ENCODE results near the gene C14orf180.
"Not testable (repeated sequence)": the region's sequence is repeated elsewhere in the genome, so short reads cannot be mapped to it uniquely, and the experiment has no call there.

The C14orf180 gene

GRCh38 chr14:104562606-104563005 is 17.0 kb upstream of the C14orf180 start:
- no peak for DNase-seq

- no peak for DNase-seq
Measured at GRCh38 chr14:104563191-104563741, 16.3 kb upstream of the C14orf180 start.

DNA sequence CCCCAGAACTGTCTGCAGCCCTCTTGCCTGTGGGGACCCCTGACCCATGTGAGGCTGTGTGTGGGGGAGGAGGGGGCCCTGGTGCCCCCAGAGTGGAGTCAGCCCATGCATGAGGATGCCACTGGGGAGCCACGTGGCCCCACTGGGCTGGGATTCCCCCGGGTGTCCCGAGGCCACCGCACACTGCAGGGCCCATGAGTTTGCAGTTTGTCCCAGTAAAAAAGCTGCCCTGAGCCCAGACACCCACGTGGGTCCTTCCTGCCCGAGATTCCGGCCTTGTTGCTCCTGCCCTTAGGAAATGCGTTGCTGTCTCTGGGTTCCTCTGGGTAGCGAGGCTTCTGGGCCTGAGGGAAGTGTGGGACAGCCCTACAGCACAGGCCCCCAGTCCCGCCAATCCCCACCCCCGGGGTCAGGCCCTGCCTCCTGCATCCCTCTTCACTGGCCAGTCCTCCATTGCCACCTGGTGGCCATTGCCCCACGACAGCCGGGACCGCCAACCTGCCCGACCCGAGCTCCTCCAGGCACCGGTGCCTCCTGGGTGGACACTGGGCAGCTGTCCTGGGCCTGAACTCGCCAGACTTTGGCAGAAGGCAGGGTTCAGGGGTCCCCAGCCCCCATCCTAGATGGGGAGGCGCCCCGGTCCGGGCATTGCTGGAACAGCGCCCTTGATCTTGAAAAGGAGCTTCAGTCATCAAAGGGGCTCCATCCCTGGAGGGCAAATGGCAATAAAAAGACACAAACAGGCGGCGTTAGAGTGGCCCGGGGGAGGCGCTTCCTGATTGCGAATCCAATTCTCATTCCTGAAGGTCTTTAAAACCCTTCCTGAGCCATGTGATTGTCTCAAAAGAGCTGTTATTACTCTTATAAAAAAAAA is 15.6 kb upstream of the C14orf180 start:
- peak; percentile 47 for DNase-seq

DNA sequence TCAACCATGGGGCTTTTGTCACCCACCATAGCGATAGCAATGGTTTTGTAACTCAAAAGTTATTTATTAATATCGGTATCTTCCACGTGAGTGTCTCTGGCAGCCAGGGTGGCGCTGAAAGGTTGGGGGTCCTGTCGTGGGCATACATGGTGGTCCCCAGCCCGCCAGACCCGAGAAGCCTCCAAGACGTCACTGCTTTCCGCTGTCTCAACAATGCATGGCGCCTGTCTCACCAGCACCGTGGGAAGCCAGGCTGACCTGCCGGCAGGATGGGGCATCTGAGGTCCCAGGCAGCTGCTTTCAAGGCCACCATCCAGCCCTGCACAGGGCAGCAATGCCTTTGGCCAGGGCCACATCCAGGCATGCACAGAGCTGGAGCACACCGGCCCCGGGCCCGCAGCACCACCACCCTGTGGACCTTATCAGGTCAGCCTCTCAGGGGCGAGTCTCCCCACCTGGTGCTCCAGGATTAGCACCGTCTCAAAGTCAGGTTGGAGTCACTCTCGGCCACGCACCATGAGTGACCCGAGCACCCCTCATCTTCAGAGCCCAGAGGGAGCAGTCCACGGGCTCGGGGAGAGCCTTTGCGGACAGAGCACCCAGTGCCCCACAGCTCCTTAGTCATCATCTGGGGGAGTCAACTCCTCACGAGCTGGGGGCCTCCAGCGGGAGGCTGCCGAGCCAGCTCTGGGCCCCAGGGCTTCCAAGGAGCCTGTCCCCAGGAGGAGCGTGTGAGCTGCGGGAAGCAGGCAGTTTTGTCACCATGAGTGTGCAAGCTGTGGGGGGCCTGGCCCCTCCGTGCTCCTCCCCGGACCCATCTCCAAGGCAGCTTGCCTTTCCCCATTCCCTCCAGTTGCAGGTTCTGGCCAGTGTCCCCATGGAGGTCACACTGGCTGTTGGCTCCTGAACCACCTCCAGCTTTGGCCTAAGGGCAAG is 14.6 kb upstream of the C14orf180 start:
- DNase-seq = no peak

DNA sequence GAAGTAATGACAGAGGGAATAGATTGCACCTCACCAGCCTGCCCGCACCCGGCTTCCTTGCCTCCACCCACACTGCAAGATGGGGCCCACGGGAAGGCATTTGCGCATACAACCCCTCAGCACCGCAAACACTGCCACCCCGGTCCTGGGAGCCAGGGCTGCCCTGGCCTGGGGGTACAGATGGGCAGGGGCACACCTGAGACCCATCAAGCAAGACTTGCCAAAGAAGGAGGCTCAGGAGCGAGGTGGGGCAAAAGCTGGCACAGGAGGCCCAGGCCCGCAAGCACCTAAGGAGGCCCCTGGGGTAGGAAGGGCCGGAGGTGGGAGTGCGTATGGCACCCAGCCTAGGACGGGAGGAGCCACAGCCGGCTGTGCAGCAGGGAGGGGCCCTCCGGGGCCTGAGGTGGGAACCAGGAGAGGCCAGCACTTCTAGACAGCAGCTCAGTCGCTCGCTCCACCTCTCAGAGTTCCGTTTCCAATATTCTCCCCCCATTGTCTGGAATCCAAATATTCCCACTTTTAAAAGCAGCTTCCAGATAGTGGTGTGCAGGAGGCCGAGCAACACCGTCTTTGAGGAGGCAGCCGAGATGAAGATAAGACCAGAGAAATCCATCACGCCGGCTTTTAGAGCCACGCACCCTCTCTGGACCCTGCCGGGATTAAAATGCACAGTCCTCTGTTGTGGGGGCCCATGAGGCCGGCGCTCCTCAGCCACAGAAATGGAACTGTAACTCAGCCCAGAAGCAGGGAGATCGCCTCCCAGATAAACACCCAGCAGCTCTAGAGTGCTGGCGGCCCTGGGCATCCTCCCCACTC is 12.2 kb upstream of the C14orf180 start:
- DNase-seq = no peak

DNA sequence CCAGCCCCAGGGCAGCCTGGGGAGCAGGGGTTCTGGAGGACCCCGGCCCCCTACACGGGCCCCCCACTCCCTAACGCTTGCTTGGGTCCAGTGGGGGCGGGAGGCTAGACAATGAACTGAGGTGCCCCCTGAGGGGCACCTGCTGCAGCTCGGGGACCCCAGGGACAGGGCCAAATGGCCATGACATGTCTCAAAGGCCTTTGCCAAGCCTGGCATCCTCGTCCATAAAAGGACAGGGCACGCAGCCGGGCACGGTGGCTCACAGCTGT is 11.7 kb upstream of the C14orf180 start:
- no peak for DNase-seq

DNA sequence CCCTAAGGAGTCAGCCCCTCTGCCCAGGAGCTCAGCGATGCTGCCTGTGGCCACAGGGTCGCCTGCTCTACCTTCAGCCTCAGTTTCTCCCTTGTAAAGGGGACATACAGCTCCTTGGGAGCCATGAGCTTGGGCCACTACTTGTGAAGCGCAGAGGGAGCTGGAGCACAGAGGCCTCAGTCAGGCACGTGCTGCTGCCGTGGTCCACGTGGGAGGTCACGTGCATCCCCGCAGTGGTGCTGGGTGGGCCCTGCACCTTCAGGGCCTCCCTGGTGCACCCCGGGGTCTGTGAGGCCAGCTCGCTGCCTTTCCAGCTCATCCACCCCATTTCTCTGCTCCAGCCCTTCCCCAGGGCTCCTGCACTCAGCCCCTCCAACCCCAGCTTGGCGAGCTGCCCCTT is 10.9 kb upstream of the C14orf180 start:
- no peak for DNase-seq

GRCh38 chr14:104569435-104569834 is 10.1 kb upstream of the C14orf180 start:
- no peak for DNase-seq

DNA sequence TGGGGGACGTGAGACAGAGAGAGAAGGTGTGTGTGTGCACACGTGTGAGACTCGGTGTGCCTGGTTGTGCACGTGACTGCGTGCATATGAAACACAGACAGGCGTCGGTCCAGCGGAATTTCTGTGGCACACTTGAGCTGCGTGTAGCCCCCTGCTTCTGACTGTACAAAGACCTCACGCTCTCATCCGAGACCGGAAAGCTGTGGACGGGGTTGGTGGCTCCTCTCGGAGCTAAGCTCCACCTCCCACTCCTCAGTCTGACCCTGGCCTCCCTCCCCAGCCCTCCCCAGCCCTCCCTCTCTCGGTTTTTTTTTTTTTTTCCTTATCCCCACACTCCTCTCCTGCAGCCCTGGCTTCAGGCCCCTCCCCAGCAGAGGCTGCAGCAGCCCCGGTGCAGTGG is 8.3 kb upstream of the C14orf180 start:
- no peak for DNase-seq

DNA sequence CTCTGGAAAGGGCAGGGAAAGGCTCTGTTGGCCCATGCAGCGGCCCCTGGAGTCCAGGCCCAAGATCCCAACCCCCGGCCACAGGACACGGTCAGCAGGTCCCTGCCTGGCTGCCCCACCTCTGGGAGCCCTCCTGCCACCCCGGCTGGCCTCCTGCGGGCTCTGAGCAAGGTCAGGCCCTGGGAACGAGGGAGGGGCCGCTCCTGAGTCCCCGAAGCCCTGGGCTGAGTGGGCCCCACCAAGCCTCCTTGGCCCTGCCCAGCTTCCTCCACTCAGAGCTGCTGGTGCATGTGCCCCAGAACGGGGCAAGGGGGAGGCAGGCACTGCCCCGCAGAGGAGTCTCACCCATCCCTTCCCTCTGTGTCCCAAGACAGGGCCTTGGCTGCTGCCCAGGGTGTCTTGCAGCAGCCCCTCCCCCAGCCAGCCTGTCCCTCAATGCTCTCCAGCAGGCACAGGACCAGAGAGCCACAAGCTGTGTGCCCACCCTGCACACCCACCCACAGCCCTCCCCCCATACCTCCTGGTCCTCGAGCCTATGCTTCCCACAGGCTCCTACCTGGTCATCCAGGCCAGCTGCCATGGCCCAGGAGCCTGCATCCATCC is 7.4 kb upstream of the C14orf180 start:
- no peak for DNase-seq

- DNase-seq = no peak
Measured at GRCh38 chr14:104572668-104573067, 6.9 kb upstream of the C14orf180 start.

- DNase-seq = no peak
Measured at GRCh38 chr14:104573930-104574329, 5.6 kb upstream of the C14orf180 start.

- DNase-seq = no peak
Measured at GRCh38 chr14:104574536-104574935, 5.0 kb upstream of the C14orf180 start.

- no peak for DNase-seq
Measured at GRCh38 chr14:104574978-104575583, 4.5 kb upstream of the C14orf180 start.

GRCh38 chr14:104576232-104576969 is 3.2 kb upstream of the C14orf180 start:
- DNase-seq = no peak

DNA sequence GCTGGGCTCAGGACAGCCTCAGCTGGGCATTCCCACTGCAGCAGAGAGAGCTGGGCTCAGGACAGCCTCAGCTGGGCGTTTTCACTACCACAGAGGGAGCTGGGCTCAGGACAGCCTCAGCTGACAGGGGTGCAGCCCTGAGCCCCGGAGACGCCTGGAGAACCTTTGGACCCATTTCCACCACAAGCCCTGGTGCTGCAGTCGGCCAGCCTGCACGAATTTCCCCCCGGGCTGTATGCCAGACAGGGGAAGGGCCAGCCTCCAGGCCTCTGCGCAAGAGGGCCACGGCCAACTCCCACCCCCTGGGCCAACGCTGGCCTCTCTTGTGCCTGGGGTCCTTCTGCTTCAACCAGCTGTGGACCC is 2.6 kb upstream of the C14orf180 start:
- DNase-seq = no peak

- no peak for DNase-seq
Measured at GRCh38 chr14:104577426-104577825, 2.1 kb upstream of the C14orf180 start.

DNA sequence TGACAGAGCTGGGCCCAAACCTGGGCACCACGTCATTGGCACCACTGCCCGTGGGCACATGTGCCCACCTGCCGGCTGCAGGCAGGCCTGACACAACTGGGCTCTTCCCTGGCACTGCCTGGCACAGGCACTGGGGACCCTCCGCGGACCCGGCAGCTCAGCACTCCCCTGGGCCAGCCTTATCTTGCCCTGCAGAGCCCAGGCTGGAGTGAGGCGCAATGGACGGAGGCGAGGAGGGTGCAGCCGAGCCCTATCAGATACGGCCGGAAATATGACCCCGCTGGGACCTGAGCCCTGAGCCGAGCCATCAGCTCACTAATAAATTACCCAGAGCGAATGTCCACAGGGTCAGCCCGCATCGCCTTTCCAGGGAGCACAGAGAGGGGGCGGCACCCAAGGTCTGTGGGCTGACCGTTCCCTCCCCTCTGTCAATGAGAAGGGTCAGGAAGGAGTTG is 1.7 kb upstream of the C14orf180 start:
- no peak for DNase-seq

GRCh38 chr14:104578321-104578720 is 1.2 kb upstream of the C14orf180 start:
- DNase-seq = no peak

DNA sequence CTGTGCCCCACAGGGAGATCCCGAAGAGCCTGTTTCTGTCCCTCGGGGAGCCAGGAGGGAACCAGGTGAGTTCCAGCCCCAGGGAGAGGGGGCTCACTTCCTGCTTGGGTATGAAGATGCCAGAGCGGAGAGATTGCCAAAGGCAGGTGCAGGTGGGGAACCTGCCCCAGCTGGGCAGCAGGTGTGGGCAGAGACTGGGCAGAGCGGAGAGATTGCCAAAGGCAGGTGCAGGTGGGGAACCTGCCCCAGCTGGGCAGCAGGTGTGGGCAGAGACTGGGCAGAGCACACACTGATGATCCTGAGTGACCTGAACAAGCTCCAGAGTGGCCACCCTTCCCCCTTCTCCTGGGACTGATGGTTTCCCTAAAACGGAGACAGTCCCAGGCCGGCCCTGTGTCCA is 375 bp downstream of the C14orf180 start:
- DNase-seq = not testable (repeated sequence)

GRCh38 chr14:104580961-104581360 is 1.4 kb downstream of the C14orf180 start:
- no peak for DNase-seq
